ENCODE data around the gene FCRL1.

The FCRL1 gene

DNA sequence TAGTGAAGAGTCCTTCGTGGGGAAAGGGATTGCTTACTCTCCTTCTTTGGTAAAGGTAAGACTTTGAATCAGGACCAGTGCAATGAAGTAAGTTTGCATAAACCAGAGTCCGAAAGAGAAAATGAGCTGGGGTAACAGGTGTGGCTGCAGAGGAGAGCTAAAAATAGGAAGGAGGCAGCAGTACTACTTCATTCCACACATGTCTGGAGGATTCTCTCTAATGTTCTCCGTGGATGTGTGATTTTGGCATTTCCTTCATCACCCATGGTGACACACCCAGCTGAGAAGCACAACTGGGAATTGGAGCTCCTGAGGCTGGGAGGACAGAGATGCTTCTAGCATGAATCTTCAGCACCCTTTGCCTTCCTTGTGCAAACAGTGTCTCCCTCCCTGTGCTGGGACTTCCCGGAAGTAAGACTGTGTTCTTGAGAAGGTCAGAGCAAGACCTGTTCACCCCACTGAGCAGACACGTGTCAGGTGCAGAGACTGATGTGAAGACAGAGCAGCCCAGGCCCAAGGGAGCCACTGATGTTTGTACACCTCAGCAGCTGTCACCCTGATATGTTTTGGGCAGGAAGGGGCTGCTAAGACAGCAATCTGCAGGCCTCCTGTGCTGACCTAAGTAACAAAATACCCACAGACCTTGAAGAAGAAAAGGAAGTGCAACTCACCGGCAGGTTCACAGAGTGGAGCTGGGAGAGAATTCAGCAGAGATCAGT lies 13.3 kb downstream of the FCRL1 start:
- TF ChIP-seq, protein P1, sequence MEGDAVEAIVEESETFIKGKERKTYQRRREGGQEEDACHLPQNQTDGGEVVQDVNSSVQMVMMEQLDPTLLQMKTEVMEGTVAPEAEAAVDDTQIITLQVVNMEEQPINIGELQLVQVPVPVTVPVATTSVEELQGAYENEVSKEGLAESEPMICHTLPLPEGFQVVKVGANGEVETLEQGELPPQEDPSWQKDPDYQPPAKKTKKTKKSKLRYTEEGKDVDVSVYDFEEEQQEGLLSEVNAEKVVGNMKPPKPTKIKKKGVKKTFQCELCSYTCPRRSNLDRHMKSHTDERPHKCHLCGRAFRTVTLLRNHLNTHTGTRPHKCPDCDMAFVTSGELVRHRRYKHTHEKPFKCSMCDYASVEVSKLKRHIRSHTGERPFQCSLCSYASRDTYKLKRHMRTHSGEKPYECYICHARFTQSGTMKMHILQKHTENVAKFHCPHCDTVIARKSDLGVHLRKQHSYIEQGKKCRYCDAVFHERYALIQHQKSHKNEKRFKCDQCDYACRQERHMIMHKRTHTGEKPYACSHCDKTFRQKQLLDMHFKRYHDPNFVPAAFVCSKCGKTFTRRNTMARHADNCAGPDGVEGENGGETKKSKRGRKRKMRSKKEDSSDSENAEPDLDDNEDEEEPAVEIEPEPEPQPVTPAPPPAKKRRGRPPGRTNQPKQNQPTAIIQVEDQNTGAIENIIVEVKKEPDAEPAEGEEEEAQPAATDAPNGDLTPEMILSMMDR (conservative IDR thresholded peaks at IDR 0.05; ENCODE audit: control insufficient read depth, insufficient read depth, low read depth, low read length): no peak
- H3K4me3 ChIP-seq (ENCODE audit: control insufficient read depth, low read depth, low read length): no peak overlapping the region
- no peak for DNase-seq (ENCODE audit: low read depth)

DNA sequence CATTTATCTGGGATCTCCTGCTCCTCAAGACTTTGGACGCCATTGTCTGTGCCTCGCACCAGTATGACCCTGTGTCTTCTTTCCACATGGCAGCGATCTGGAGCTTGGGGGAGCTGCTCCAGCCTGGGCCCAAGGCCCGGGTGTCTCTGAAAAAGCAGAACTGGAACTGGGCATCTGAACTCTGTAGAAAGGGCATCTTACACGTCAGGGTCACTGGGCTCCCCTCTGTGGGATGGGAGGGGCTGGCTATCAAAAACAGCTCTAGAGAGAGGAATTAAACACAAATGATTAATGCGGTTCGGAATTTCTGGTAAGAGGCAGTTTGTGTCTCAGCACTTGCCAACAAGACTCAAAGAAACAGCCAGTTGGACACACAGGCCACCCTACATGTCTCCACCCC lies 16.1 kb downstream of the FCRL1 start:
- H3K4me3 ChIP-seq (ENCODE audit: control insufficient read depth, low read depth, low read length): no peak overlapping the region
- TF ChIP-seq, protein P1 (conservative IDR thresholded peaks at IDR 0.05; ENCODE audit: control insufficient read depth, insufficient read depth, low read depth, low read length): no peak

DNA sequence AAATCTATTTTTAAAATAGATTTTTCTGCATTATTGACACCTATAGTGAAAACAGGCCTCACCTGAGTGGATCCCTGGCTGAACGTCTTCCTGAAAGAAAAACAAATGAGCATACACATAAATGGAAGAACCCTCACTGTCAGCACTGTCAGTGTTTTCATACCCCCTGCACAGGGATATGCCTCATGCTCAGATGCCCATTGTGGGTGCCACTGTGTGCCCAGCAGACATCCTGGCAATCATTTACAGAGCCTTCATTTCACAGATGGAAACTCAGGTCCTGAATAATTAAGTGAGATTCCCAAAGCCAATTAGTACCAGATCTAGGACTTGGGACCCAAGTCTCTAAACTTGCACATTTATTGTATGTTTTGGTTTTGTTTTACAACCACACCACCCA lies 19.9 kb downstream of the FCRL1 start:
- no peak for DNase-seq (ENCODE audit: low read depth)
- TF ChIP-seq, protein P1 (conservative IDR thresholded peaks at IDR 0.05; ENCODE audit: control insufficient read depth, insufficient read depth, low read depth, low read length): no peak
- H3K4me3 ChIP-seq (ENCODE audit: control insufficient read depth, low read depth, low read length): no peak overlapping the region

More for the DNA sequence above, 16.1 kb downstream of the FCRL1 start:
- no peak for DNase-seq (ENCODE audit: low read depth)

DNA sequence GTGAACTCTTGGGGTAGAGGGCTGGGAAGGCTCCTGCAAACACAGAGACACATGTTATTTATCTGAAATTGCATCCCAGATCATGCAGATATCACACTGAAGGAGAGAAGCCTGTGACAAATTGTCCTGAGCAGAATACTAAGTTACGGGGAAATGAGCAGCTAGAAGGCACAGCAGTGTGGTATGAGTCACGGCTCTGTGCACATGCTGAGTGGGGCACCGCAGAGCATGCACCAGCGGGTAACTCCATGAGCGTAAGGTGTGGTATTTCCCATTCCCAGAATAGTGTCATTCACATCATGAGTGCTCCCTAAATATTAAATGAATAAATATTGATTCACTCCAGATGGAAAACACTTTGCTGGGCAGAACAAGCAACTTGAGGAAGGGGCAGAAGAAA lies 21.7 kb downstream of the FCRL1 start:
- no peak overlapping the region for H3K4me3 ChIP-seq (ENCODE audit: control insufficient read depth, low read depth, low read length)
- DNase-seq (ENCODE audit: low read depth): no peak
- TF ChIP-seq, protein P1 (conservative IDR thresholded peaks at IDR 0.05; ENCODE audit: control insufficient read depth, insufficient read depth, low read depth, low read length): no peak

DNA sequence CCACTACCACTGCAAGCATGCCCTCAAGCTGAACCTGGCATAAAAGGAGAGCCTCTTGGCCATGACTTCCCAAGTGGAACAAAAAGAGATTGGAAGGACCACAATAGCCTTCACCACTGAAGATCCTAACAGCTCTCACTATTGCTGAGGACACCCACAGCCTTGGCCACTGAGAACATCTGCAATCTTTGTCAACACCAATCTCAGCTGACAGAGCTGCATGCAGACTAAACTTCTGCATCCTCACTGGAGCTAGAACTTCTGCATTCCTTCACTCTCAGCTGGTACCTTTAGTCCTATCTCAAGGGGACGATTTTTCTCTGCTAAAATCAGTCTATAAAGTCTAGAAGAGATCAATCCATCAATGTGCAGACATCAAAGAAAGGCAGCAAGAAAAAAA lies 34.7 kb downstream of the FCRL1 start:
- no peak for DNase-seq (ENCODE audit: low read depth)
- TF ChIP-seq, protein P1 (conservative IDR thresholded peaks at IDR 0.05; ENCODE audit: control insufficient read depth, insufficient read depth, low read depth, low read length): no peak
- H3K4me3 ChIP-seq (ENCODE audit: control insufficient read depth, low read depth, low read length): no peak overlapping the region

DNA sequence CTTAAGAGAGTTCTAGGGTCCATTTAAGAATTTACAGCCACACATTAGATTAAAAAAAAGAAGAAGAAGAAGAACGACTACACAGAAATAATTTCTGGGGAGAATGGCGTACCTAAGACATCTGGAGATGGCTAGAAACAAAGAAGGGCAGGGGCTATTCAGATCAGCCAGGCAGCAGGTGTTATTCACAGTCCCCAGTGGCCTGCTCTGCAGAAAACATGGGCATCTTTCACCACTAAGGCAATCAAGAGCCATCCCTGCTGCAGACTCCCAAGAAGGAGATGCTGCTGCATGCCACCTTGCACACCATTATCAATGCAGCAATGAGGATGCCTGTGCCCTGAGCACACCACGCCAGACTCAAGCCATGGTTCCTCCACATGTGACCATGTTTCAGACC lies 35.1 kb downstream of the FCRL1 start:
- no peak overlapping the region for H3K4me3 ChIP-seq (ENCODE audit: control insufficient read depth, low read depth, low read length)
- TF ChIP-seq, protein P1 (conservative IDR thresholded peaks at IDR 0.05; ENCODE audit: control insufficient read depth, insufficient read depth, low read depth, low read length): no peak
- no peak for DNase-seq (ENCODE audit: low read depth)

All from fibroblast of mammary gland (primary cell).